Common myeloid progenitor, CD34-positive (primary cell): ENCODE results near the gene KBTBD2.
"Not testable (repeated sequence)": the region's sequence is repeated elsewhere in the genome, so short reads cannot be mapped to it uniquely, and the experiment has no call there.

Source experiments
- CTCF ChIA-PET: fragments of 350-600 bp; sonication (Branson Sonifier 250); formaldehyde crosslinking; loops from one replicate; lab custom pipeline; 2021; ENCODE audit warnings: antibody characterized with exemption; lab: Charles Lee
- POLR2A ChIA-PET: fragments of 350-600 bp; sonication (Branson Sonifier 250); formaldehyde crosslinking; loops from one replicate; lab custom pipeline; 2021; ENCODE audit warnings: antibody characterized with exemption; lab: Charles Lee
- DNase-seq, 3 donors: peaks; one replicate each; pipeline versions ENCODE4 v3.0.0 to v3.0.0-alpha.2; 2013
- H3K27ac ChIP-seq, 2 experiments: 1 replicate in 1 of 2; 2 replicates in 1 of 2; pipeline ENCODE4 v1.7.0; 2013; ENCODE audit warnings: inconsistent platforms in 2 of 2, low read length in 2 of 2, mild to moderate bottlenecking in 2 of 2, low read depth in 1 of 2, moderate library complexity in 1 of 2; ENCODE audit not compliant: severe bottlenecking in 2 of 2, insufficient read depth in 1 of 2, poor library complexity in 1 of 2
- H3K27me3 ChIP-seq, 5 experiments: replicated peaks in 2 of 5; 1 replicate in 3 of 5; 2 replicates in 2 of 5; pipeline versions ENCODE4 v1.6.1 to v1.7.0; 2013; ENCODE audit warnings: low read length in 4 of 5, mild to moderate bottlenecking in 2 of 5, moderate library complexity in 2 of 5, inconsistent platforms in 1 of 5; ENCODE audit not compliant: insufficient read depth in 5 of 5, control insufficient read depth in 4 of 5
- H3K36me3 ChIP-seq, 4 experiments: 1 replicate in 2 of 4; 2 replicates in 2 of 4; pipeline versions ENCODE4 v1.6.1 to v1.7.0; 2013; ENCODE audit warnings: low read length in 3 of 4, control low read depth in 1 of 4, mild to moderate bottlenecking in 1 of 4; ENCODE audit not compliant: control insufficient read depth in 4 of 4, insufficient read depth in 4 of 4
- H3K4me1 ChIP-seq, 4 experiments: 1 replicate in 3 of 4; 2 replicates in 1 of 4; pipeline versions ENCODE4 v1.6.1 to v1.7.1; 2013; ENCODE audit warnings: low read length in 3 of 4, mild to moderate bottlenecking in 3 of 4, control low read depth in 1 of 4, inconsistent platforms in 1 of 4, moderate library complexity in 1 of 4; ENCODE audit not compliant: control insufficient read depth in 4 of 4, insufficient read depth in 4 of 4; ENCODE audit errors: control extremely low read depth in 1 of 4
- H3K4me3 ChIP-seq, 7 experiments: 1 replicate in 4 of 7; 2 replicates in 3 of 7; pipeline versions ENCODE4 v1.5.1 to v1.7.0; 2013; ENCODE audit warnings: mild to moderate bottlenecking in 7 of 7, low read length in 6 of 7, moderate library complexity in 6 of 7, inconsistent platforms in 2 of 7, low read depth in 2 of 7, control low read depth in 1 of 7; ENCODE audit not compliant: insufficient read depth in 4 of 7, control insufficient read depth in 1 of 7; ENCODE audit errors: extremely low read depth in 1 of 7
- H3K9me3 ChIP-seq, 5 experiments: 1 replicate in 4 of 5; 2 replicates in 1 of 5; pipeline versions ENCODE4 v1.6.1 to v1.7.1; 2013; ENCODE audit warnings: low read length in 4 of 5, mild to moderate bottlenecking in 2 of 5, inconsistent platforms in 1 of 5, low read depth in 1 of 5, moderate library complexity in 1 of 5; ENCODE audit not compliant: control insufficient read depth in 4 of 5, insufficient read depth in 2 of 5; ENCODE audit errors: control extremely low read depth in 1 of 5
- WGBS: methylation state at CpG from one replicate; pipeline ENCODE4 v1.1.5; 2013; ENCODE audit not compliant: insufficient coverage; 5-methylcytosine and 5-hydroxymethylcytosine counted together

KBTBD2 gene

GRCh38 chr7:32890010-32890792, 1.4 kb downstream of the KBTBD2 start:
- CTCF ChIA-PET: interaction anchor here (1.3 to 2.9 kb wide), 4 partner anchors 16 to 53 kb away, joined by 4 to 15 read pairs (median 6); no protein-coding TSS in a partner anchor
- WGBS: 0% methylated on average over 9 of the region's 16 CpGs

GRCh38 chr7:32888505-32888904, 3.1 kb downstream of the KBTBD2 start:
- POLR2A ChIA-PET: no interaction called here
- Histone ChIP-seq H3K9me3 (no peaks in the 10 kb centered on the region), H3K4me3 (no peak overlapping the region), H3K36me3 (no peaks in the 10 kb centered on the region), H3K4me1 (peaks cover 25 to 50% (median 31%) of the 10 kb centered on the region in 4 experiments), H3K27me3 (no peaks in the 10 kb centered on the region), H3K27ac (peak overlapping the region in 1 of 2 experiments; percentile 98)
- WGBS: 95% methylated on average over 5 of the region's 6 CpGs
- DNase-seq: no peak
- CTCF ChIA-PET: interaction anchor here (1.8 to 2.9 kb wide), 2 partner anchors 14 to 42 kb away, joined by 4 to 15 read pairs; no protein-coding TSS in a partner anchor

More at GRCh38 chr7:32890010-32890792, 1.4 kb downstream of the KBTBD2 start:
- Histone ChIP-seq H3K9me3 (no peaks in the 10 kb centered on the region), H3K27ac (peak overlapping the region; percentile 95 to 98), H3K4me3 (peak overlapping the region in 6 of 7 experiments; percentile 81 to 98 (median 89)), H3K4me1 (peaks cover 25 to 53% (median 33%) of the 10 kb centered on the region in 4 experiments), H3K36me3 (no peaks in the 10 kb centered on the region), H3K27me3 (no peaks in the 10 kb centered on the region)
- peak; percentile 50 to 84 (median 76) for DNase-seq
- POLR2A ChIA-PET: interaction anchor here (0.6 to 2.4 kb wide), 5 partner anchors 14 to 53 kb away, joined by 3 to 8 read pairs (median 4); no protein-coding TSS in a partner anchor

GRCh38 chr7:32887395-32887794, 4.2 kb downstream of the KBTBD2 start:
- H3K4me3 ChIP-seq: no peak overlapping the region
- no peaks in the 10 kb centered on the region for H3K36me3 ChIP-seq
- H3K27ac ChIP-seq: no peak overlapping the region
- no peak for DNase-seq
- 92% methylated on average over 2 of the region's 3 CpGs for WGBS
- no peaks in the 10 kb centered on the region for H3K27me3 ChIP-seq
- no peaks in the 10 kb centered on the region for H3K9me3 ChIP-seq
- POLR2A ChIA-PET: no interaction called here
- CTCF ChIA-PET: interaction anchor here (0.9 kb wide), 1 partner anchor 29 kb away, joined by 3 read pairs; no protein-coding TSS in a partner anchor
- peaks cover 17 to 39% (median 22%) of the 10 kb centered on the region in 4 experiments for H3K4me1 ChIP-seq

- Histone ChIP-seq H3K36me3 (peaks cover 0 to 5% (median 2%) of the 10 kb centered on the region in 4 experiments), H3K9me3 (no peaks in the 10 kb centered on the region), H3K27me3 (no peaks in the 10 kb centered on the region), H3K4me3 (no peak overlapping the region), H3K4me1 (peaks cover 4 to 15% (median 7%) of the 10 kb centered on the region in 4 experiments), H3K27ac (no peak overlapping the region)
- peak in 1 of 3 donors; percentile 10 for DNase-seq
- ChIA-PET POLR2A (no interaction called here), CTCF (no interaction called here)
- no CpG with 5 or more reads among the region's 2 CpGs for WGBS
Measured at GRCh38 chr7:32881074-32881982, 10.2 kb downstream of the KBTBD2 start.

- peak; percentile 13 to 63 (median 40) for DNase-seq
- peak overlapping the region in 1 of 7 experiments; percentile 24 for H3K4me3 ChIP-seq
- ChIA-PET POLR2A (no interaction called here), CTCF (no interaction called here)
- H3K4me1 ChIP-seq: peaks cover 4 to 15% (median 7%) of the 10 kb centered on the region in 4 experiments
- peaks cover 6 to 12% (median 8%) of the 10 kb centered on the region in 4 experiments for H3K36me3 ChIP-seq
- no peaks in the 10 kb centered on the region for H3K9me3 ChIP-seq
- H3K27ac ChIP-seq: peak overlapping the region in 1 of 2 experiments; percentile 25
- WGBS: 13% methylated on average over 1 of the region's 2 CpGs
- H3K27me3 ChIP-seq: no peaks in the 10 kb centered on the region
Measured at GRCh38 chr7:32879460-32879859, 12.1 kb downstream of the KBTBD2 start.

GRCh38 chr7:32878023-32878422, 13.5 kb downstream of the KBTBD2 start:
- H3K36me3 ChIP-seq: peaks cover 11 to 21% (median 14%) of the 10 kb centered on the region in 4 experiments
- H3K4me3 ChIP-seq, CTCF ChIA-PET, H3K27me3 ChIP-seq, DNase-seq, H3K27ac ChIP-seq, POLR2A ChIA-PET, H3K9me3 ChIP-seq: not testable (repeated sequence)
- 96% methylated on average over 7 of the region's 8 CpGs for WGBS
- peaks cover 4 to 15% (median 7%) of the 10 kb centered on the region in 4 experiments for H3K4me1 ChIP-seq
